HepG2 (cell line): ENCODE results near the gene CES2. TPM values are rescaled to one million over a fixed set of nuclear protein-coding genes. Genes with fewer than 3 reads are reported as not detected.

ENCODE experiments used
- ATF3 ChIP-seq: sonication (generic); formaldehyde crosslinking; IDR thresholded peaks from 2 replicates; pipeline ENCODE4 v1.4.0; 2020; ENCODE audit warnings: missing genetic modification reagents
- CHD2 ChIP-seq: IDR thresholded peaks from 2 replicates; pipeline ENCODE4 v1.6.1; 2011; ENCODE audit warnings: low read depth, low read length, improper control_type of control experiment
- E2F2 ChIP-seq: sonication (generic); formaldehyde crosslinking; IDR thresholded peaks from 2 replicates; pipeline ENCODE4 v1.4.0; 2020; ENCODE audit warnings: missing genetic modification reagents, borderline replicate concordance
- ETS1 ChIP-seq: sonication (generic); formaldehyde crosslinking; IDR thresholded peaks from 2 replicates; pipeline ENCODE4 v1.4.0; 2020; ENCODE audit warnings: missing genetic modification reagents
- MED13 ChIP-seq: sonication (generic); formaldehyde crosslinking; IDR thresholded peaks from 2 replicates; pipeline ENCODE4 v1.5.0; 2020; ENCODE audit warnings: missing genetic modification reagents
- MNT ChIP-seq: fragments of 450-650 bp; IDR thresholded peaks from 2 replicates; pipeline ENCODE4 v1.6.1; 2016
- NFAT5 ChIP-seq: sonication (generic); formaldehyde crosslinking; IDR thresholded peaks from 2 replicates; pipeline ENCODE4 v1.4.0; 2020; ENCODE audit warnings: missing genetic modification reagents
- NFYC ChIP-seq: IDR thresholded peaks from 2 replicates; pipeline ENCODE4 v1.6.1; 2016; ENCODE audit warnings: missing genetic modification reagents, missing compliant biosample characterization
- NR2F2 ChIP-seq: IDR thresholded peaks from 2 replicates; pipeline ENCODE4 v1.6.1; 2012; ENCODE audit warnings: low read depth, inconsistent platforms, borderline replicate concordance
- PCBP2 ChIP-seq: fragments of 200-400 bp; formaldehyde crosslinking; optimal IDR thresholded peaks from 2 replicates; pipeline ENCODE3; 2018; ENCODE audit warnings: low read length, low read depth; ENCODE audit not compliant: poor library complexity, severe bottlenecking
- PHB2 ChIP-seq: fragments of 450-650 bp; IDR thresholded peaks from 2 replicates; pipeline ENCODE4 v1.6.1; 2018; ENCODE audit not compliant: partially characterized antibody
- PHF21A ChIP-seq: sonication (generic); formaldehyde crosslinking; IDR thresholded peaks from 2 replicates; pipeline ENCODE4 v1.5.0; 2020; ENCODE audit warnings: mild to moderate bottlenecking, missing genetic modification reagents
- ZNF18 ChIP-seq: sonication (generic); formaldehyde crosslinking; IDR thresholded peaks from 2 replicates; pipeline ENCODE4 v1.8.0; 2022; ENCODE audit warnings: mild to moderate bottlenecking, missing genetic modification reagents; ENCODE audit not compliant: insufficient replicate concordance
- ZNF83 ChIP-seq: sonication (generic); formaldehyde crosslinking; IDR thresholded peaks from 2 replicates; pipeline ENCODE4 v1.4.0; 2020; ENCODE audit warnings: missing genetic modification reagents, mild to moderate bottlenecking, borderline replicate concordance
- ZZZ3 ChIP-seq: sonication (generic); formaldehyde crosslinking; IDR thresholded peaks from 2 replicates; pipeline ENCODE4 v1.4.0; 2020; ENCODE audit warnings: missing genetic modification reagents, mild to moderate bottlenecking, borderline replicate concordance
- polyA plus RNA-seq, 8 experiments: library from polyadenylated mRNA; depleted of rRNA in 3 of 8; stranded (reverse) in 7 of 8; unstranded in 1 of 8; fragments of >200 nt; fragmentation: Illumina TruSeq in 4 of 8; extraction: Trizol in 4 of 8; gene quantifications; 2 replicates each; pipeline versions ENCODE4 v1.2.1 to v1.2.3, GENCODE V29; 2011 to 2016; ENCODE audit warnings: low read depth in 4 of 8, missing spikeins in 1 of 8, mixed read lengths in 1 of 8; ENCODE audit not compliant: insufficient read depth in 1 of 8
- total RNA-seq, 5 experiments: library from RNA; depleted of rRNA; stranded (reverse); fragments of >200 nt; fragmentation: Illumina TruSeq; extraction: Trizol; gene quantifications; 2 replicates each; pipeline ENCODE4 v1.2.3, GENCODE V29; 2016; ENCODE audit warnings: low read depth in 1 of 5

Gene CES2
- total and polyA plus RNA-seq, 2 of the 13 experiments (the other 11 are each of a cell fraction or from before 2014, with no cell fraction given): 50.6 to 63.8 TPM

- TF ChIP-seq NFAT5 (CRISPR knock-in tag): 0 out of 2 replicates have a peak, but pooled peaks have one; percentile 20
- peak; percentile 44; the same call in 1 of the 2 replicates for TF ChIP-seq CHD2
- no peak for TF ChIP-seq ZNF18 (CRISPR knock-in tag)
- TF ChIP-seq PHB2: no peak
- no peak for TF ChIP-seq PCBP2
- TF ChIP-seq ATF3 (CRISPR knock-in tag): no peak
- TF ChIP-seq ZNF83 (CRISPR knock-in tag): no peak
- no peak for TF ChIP-seq ZZZ3
- TF ChIP-seq MED13 (CRISPR knock-in tag): no peak; the same call in none of the 2 replicates
- no peak for TF ChIP-seq NR2F2
- peak; percentile 19; the same call in 1 of the 2 replicates for TF ChIP-seq E2F2 (CRISPR knock-in tag)
- TF ChIP-seq NFYC (CRISPR knock-in tag): no peak
- no peak; the same call in 1 of the 2 replicates for TF ChIP-seq ETS1 (CRISPR knock-in tag)
- TF ChIP-seq MNT: no peak; the same call in 1 of the 2 replicates
- peak; percentile 90 for TF ChIP-seq PHF21A (CRISPR knock-in tag)
These were observed at the start of gene CES2 (continued) for GRCh38 chr16:66935314-66936011.
